Measurements from ENCODE around the gene PLEKHO2.
A peak's percentile ranks its signal among the peaks of the same experiment; 100 is the strongest.

Gene PLEKHO2

GRCh38 chr15:64870353-64870752 is 28.6 kb downstream of the PLEKHO2 start:
- H3K27me3 ChIP-seq (ENCODE audit: insufficient read depth, poor library complexity, severe bottlenecking), result no peaks in the 10 kb centered on the region
- H3K9me3 ChIP-seq (ENCODE audit: severe bottlenecking), result no peaks in the 10 kb centered on the region
- no peak for DNase-seq (ENCODE audit: low spot score)
- no peak overlapping the region for H3K4me3 ChIP-seq (ENCODE audit: severe bottlenecking)
- no peaks in the 10 kb centered on the region for H3K4me1 ChIP-seq (ENCODE audit: insufficient read depth, poor library complexity, severe bottlenecking)
- H3K27ac ChIP-seq (ENCODE audit: poor library complexity, severe bottlenecking), result no peak overlapping the region
- H3K36me3 ChIP-seq (ENCODE audit: low read depth), result no peaks in the 10 kb centered on the region
- no peak for ATAC-seq (ENCODE audit: low read depth)
- no peak for TF ChIP-seq CTCF (IDR thresholded peaks at IDR 0.05; ENCODE audit: poor library complexity, severe bottlenecking)

- no peak for ATAC-seq (ENCODE audit: low read depth)
- H3K27ac ChIP-seq (ENCODE audit: poor library complexity, severe bottlenecking), result no peak overlapping the region
- no peaks in the 10 kb centered on the region for H3K27me3 ChIP-seq (ENCODE audit: insufficient read depth, poor library complexity, severe bottlenecking)
- H3K4me3 ChIP-seq (ENCODE audit: severe bottlenecking), result no peak overlapping the region
- TF ChIP-seq CTCF (IDR thresholded peaks at IDR 0.05; ENCODE audit: poor library complexity, severe bottlenecking), result no peak
- H3K4me1 ChIP-seq (ENCODE audit: insufficient read depth, poor library complexity, severe bottlenecking), result no peaks in the 10 kb centered on the region
- no peaks in the 10 kb centered on the region for H3K36me3 ChIP-seq (ENCODE audit: low read depth)
- no peaks in the 10 kb centered on the region for H3K9me3 ChIP-seq (ENCODE audit: severe bottlenecking)
- DNase-seq (ENCODE audit: low spot score), result no peak
These were observed 34.0 kb downstream of the PLEKHO2 start for GRCh38 chr15:64875641-64876223.

GRCh38 chr15:64877435-64877834 is 35.7 kb downstream of the PLEKHO2 start:
- Histone ChIP-seq H3K36me3 (ENCODE audit: low read depth) (no peaks in the 10 kb centered on the region), H3K4me3 (ENCODE audit: severe bottlenecking) (no peak overlapping the region), H3K27ac (ENCODE audit: poor library complexity, severe bottlenecking) (no peak overlapping the region), H3K4me1 (ENCODE audit: insufficient read depth, poor library complexity, severe bottlenecking) (peaks cover 2% of the 10 kb centered on the region), H3K27me3 (ENCODE audit: insufficient read depth, poor library complexity, severe bottlenecking) (no peaks in the 10 kb centered on the region), H3K9me3 (ENCODE audit: severe bottlenecking) (no peaks in the 10 kb centered on the region)
- DNase-seq (ENCODE audit: low spot score) (peak; percentile 52), ATAC-seq (ENCODE audit: low read depth) (peak; percentile 45)
- TF ChIP-seq CTCF (IDR thresholded peaks at IDR 0.05; ENCODE audit: poor library complexity, severe bottlenecking), result no peak

- Histone ChIP-seq H3K27ac (ENCODE audit: poor library complexity, severe bottlenecking) (no peak overlapping the region), H3K4me1 (ENCODE audit: insufficient read depth, poor library complexity, severe bottlenecking) (peaks cover 15% of the 10 kb centered on the region), H3K27me3 (ENCODE audit: insufficient read depth, poor library complexity, severe bottlenecking) (no peaks in the 10 kb centered on the region), H3K36me3 (ENCODE audit: low read depth) (no peaks in the 10 kb centered on the region), H3K4me3 (ENCODE audit: severe bottlenecking) (no peak overlapping the region), H3K9me3 (ENCODE audit: severe bottlenecking) (no peaks in the 10 kb centered on the region)
- TF ChIP-seq CTCF (IDR thresholded peaks at IDR 0.05; ENCODE audit: poor library complexity, severe bottlenecking), result no peak
- ATAC-seq (ENCODE audit: low read depth) (no peak), DNase-seq (ENCODE audit: low spot score) (no peak)
These were observed 37.0 kb downstream of the PLEKHO2 start for GRCh38 chr15:64878705-64879104.

GRCh38 chr15:64883100-64883581 is 41.4 kb downstream of the PLEKHO2 start:
- Histone ChIP-seq H3K27ac (ENCODE audit: poor library complexity, severe bottlenecking) (peak overlapping the region; percentile 49), H3K27me3 (ENCODE audit: insufficient read depth, poor library complexity, severe bottlenecking) (no peaks in the 10 kb centered on the region), H3K4me1 (ENCODE audit: insufficient read depth, poor library complexity, severe bottlenecking) (peaks cover 22% of the 10 kb centered on the region), H3K4me3 (ENCODE audit: severe bottlenecking) (no peak overlapping the region), H3K9me3 (ENCODE audit: severe bottlenecking) (no peaks in the 10 kb centered on the region), H3K36me3 (ENCODE audit: low read depth) (no peaks in the 10 kb centered on the region)
- DNase-seq (ENCODE audit: low spot score), result no peak
- peak; percentile 67 for ATAC-seq (ENCODE audit: low read depth)
- TF ChIP-seq CTCF (IDR thresholded peaks at IDR 0.05; ENCODE audit: poor library complexity, severe bottlenecking), result no peak
